Fibroblast of villous mesenchyme (primary cell): Measurements from ENCODE around the gene SEPSECS. TPM values are rescaled to one million over a fixed set of nuclear protein-coding genes. Genes with fewer than 3 reads are reported as not detected.

Experiments used
- DNase-seq: peaks from one replicate; pipeline ENCODE4 v3.0.0-alpha.2; 2010; ENCODE audit warnings: low read depth
- H3K4me3 ChIP-seq: 2 replicates; pipeline ENCODE4 v1.5.1; 2011; ENCODE audit warnings: low read depth, mild to moderate bottlenecking, low read length
- total RNA-seq: library from RNA; depleted of rRNA; stranded (reverse); fragments of >200 nt; gene quantifications from 2 replicates; pipeline ENCODE4 v1.2.3, GENCODE V29; 2012
- TF ChIP-seq, protein P1 (sequence below): IDR thresholded peaks from 2 replicates; pipeline ENCODE4 v1.5.1; 2012; ENCODE audit warnings: low read depth, mild to moderate bottlenecking, low read length; ENCODE audit not compliant: insufficient read depth

Gene SEPSECS
- total RNA-seq, 1 donor = 6.5 TPM

DNA sequence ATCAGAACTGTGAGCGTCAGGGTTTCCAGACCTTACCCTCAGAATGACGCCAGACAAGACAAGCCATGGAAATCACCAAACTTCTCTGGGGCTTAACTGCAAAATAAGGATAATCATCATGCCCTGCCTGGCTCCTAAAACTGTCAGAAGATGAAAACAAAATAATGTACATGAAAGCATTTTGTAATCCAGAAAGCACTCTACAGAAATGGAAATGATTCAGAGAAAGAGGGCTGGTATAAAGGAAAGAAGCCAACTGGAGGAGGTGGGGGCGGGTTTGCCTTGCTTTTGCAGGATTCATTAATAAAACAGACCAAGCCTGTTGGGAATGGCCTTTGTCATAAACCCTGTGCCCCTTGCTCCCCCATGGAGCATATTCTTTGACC lies 47.3 kb downstream of the SEPSECS start:
- DNase-seq = peak; percentile 36
- no peak overlapping the region for H3K4me3 ChIP-seq
- TF ChIP-seq, protein P1, sequence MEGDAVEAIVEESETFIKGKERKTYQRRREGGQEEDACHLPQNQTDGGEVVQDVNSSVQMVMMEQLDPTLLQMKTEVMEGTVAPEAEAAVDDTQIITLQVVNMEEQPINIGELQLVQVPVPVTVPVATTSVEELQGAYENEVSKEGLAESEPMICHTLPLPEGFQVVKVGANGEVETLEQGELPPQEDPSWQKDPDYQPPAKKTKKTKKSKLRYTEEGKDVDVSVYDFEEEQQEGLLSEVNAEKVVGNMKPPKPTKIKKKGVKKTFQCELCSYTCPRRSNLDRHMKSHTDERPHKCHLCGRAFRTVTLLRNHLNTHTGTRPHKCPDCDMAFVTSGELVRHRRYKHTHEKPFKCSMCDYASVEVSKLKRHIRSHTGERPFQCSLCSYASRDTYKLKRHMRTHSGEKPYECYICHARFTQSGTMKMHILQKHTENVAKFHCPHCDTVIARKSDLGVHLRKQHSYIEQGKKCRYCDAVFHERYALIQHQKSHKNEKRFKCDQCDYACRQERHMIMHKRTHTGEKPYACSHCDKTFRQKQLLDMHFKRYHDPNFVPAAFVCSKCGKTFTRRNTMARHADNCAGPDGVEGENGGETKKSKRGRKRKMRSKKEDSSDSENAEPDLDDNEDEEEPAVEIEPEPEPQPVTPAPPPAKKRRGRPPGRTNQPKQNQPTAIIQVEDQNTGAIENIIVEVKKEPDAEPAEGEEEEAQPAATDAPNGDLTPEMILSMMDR = no peak

DNA sequence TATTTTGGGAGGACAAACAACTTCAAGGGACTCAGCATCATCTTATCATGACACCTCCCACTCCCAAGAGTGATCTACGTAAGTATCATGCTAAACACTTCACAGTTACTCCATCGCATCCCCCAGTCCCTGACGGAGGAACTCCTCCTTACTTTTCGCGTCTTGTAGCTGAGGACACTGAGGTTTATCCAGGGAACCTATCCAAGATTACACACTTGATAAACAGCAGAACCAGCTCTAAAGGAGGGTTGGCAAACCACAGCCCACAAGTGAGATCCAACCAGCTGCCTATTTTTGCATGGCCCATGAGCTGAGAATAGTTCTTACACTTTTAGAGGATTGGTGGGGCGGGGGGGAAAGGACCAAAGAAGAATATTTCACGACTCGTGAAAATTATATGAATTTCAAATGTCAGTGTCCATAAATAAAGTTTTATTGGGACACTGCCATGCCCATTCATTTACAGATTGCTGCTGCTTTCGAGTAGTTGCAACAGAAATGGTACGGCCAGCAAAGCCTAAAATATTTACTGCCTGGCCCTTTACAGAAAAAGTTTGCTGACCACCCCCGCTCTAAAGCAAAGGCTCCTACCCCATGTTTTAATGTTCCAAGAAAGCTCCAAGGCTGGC lies 47.8 kb downstream of the SEPSECS start:
- TF ChIP-seq, protein P1 = no peak
- DNase-seq = no peak
- H3K4me3 ChIP-seq = no peak overlapping the region

DNA sequence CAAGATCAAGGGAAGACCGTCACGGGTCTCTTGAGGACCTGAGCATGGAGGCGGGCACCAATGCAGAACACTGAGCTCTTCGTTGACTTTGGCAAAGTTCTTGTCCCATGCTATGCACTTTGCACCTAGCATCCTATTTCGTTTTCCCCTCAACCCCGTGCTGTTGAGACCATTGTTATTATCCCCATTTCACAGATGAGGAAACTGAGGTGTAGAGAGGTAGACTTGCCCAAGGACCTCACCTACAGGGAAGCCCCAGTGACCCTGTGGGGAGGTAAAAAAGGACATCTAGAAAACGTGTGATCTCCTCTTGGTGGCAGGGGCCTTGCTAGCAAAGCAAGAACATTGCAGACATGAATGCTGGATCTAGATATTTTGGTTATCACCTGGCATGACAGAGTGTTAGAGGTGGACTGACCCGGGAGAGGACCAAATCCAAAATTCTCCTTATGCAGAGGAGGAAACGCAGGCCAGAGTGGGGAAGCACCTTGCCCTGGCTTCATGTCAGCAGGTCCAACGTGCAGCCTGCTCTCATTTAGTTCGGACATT lies 48.5 kb downstream of the SEPSECS start:
- DNase-seq = no peak
- TF ChIP-seq, protein P1 = no peak
- no peak overlapping the region for H3K4me3 ChIP-seq

DNA sequence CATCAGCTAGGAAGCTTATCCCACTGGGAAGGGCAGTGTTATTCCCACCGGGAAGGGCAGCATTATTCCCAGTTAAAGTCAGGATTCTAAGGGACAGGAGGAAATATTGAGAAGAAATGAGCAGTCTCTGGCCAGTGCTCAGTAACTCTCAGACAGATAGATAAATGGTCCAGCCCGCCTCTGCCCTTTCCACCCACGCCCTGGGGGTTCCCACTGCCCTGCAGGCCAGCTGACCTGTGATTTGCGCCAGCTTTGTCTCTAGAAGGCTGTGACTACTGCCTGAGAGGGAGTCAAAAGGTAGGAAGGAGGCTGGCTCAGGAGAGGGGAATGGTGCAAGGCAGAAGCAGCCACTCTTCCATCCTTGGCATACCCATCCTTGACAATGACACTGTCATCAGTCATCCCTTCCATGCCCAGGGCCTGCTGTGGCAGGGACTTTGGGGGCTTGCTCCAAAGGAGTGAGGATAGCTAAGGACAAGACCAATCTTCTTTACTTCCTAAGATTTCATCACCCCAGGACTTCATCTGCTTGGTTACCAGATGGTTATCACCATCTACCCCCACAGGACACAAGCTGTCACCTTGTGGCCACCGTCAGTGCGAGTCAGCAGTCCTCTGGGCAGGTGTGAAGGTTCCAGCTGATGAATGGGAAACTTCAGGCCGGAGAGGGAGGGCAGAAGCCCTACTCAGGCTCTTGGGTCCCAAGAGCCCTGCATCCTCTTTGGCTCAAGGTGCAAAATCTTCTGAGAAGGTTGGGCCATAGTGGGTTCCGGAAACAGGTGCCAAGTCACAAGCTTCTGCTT lies 49.5 kb downstream of the SEPSECS start:
- H3K4me3 ChIP-seq = no peak overlapping the region
- TF ChIP-seq, protein P1 = no peak
- no peak for DNase-seq

DNA sequence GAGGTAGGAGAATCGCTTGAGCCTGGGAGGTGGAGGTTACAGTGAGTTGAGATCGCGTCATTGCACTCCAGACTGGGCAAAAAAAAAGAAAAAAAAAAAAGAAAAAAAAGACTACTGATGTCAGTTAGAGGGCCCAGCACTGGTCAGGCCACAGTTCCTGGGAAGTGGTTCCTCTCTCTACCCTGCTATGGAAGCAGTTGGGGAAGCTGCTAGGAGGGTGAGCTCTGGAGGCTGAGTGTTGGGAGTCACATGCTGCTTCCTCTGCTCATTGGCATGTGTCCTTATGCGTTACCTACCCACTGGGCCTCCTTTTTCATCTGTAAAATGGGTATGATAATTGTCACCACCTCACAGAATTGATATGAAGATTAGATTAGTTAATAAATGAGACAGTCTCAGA lies 50.7 kb downstream of the SEPSECS start:
- TF ChIP-seq, protein P1 = no peak
- H3K4me3 ChIP-seq = no peak overlapping the region
- DNase-seq = no peak

DNA sequence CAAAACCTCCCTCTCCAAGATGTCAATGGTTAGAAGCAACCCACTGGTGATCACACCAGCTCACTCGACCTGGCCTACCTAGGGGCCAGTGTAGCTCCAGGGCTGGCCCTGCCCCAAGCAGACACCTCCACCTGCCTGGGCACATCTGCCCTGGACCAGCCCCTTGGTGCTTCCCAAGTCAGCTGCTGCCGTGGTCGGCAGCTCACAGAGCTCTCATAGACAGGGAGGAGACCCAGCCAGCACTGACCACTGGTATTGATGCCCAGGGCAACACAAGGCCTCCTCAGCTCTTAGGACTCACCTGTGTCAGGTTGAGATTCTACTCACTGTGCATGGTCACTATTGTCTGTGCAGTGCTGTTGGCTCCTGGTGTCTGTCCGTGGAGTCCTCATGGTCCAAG lies 51.7 kb downstream of the SEPSECS start:
- TF ChIP-seq, protein P1 = no peak
- DNase-seq = no peak
- no peak overlapping the region for H3K4me3 ChIP-seq
